ENCODE results near the gene BTN2A1. TPM values are rescaled to one million over a fixed set of nuclear protein-coding genes. Genes with fewer than 3 reads are reported as not detected.
"Not testable (repeated sequence)": the region's sequence is repeated elsewhere in the genome, so short reads cannot be mapped to it uniquely, and the experiment has no call there.

Gene BTN2A1
- 7.4 and 10.4 TPM in 2 replicates for total RNA-seq (2014; rRNA removed; shearing (Covaris generic))

DNA sequence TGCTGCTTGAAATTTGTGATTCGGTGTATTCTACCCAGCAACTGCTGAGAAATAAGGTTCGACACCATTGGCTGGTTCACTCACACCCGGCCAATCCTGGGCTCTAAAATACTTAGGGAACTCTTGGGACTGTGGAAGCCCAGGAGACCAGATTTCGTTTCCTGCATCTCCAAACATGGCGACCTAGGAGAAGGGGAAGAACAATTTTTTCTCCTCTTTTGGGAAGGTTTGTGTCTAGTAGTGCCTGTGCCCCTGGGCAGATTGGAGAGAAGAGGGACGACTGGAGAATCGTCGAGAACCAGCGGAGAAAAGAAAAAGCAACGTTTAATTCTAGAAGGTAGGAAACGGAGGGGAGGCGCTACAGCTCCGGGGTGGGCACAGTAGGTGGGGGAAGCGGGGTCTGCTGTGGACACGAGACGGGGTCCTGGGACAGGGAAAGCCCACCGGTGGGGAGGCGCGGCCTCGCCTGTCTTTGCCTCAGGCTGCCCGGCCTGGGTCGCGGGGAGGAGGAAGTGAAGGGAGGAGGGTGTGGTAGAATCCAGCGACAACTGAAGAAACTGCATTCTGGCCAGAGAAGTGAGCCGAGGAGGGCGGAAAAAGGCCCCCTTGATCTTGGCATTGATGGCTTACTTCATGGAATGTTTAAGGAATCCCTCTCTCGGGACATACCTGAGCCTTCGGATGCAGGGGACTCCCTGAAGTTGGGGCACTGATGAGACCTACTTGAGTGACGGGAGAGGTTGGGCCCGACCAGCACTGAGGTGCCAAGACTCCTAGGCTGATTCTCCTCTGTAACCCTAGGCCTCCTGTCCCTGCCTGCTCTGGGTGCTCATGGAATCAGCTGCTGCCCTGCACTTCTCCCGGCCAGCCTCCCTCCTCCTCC, at the start of gene BTN2A1:
BTN2A1 (plus strand) TSS at position 150 of the 883 bp plus-strand sequence; CDS start at position 832, 682 bp downstream.
- DNase-seq (ENCODE audit: low spot score), result peak; percentile 88

DNA sequence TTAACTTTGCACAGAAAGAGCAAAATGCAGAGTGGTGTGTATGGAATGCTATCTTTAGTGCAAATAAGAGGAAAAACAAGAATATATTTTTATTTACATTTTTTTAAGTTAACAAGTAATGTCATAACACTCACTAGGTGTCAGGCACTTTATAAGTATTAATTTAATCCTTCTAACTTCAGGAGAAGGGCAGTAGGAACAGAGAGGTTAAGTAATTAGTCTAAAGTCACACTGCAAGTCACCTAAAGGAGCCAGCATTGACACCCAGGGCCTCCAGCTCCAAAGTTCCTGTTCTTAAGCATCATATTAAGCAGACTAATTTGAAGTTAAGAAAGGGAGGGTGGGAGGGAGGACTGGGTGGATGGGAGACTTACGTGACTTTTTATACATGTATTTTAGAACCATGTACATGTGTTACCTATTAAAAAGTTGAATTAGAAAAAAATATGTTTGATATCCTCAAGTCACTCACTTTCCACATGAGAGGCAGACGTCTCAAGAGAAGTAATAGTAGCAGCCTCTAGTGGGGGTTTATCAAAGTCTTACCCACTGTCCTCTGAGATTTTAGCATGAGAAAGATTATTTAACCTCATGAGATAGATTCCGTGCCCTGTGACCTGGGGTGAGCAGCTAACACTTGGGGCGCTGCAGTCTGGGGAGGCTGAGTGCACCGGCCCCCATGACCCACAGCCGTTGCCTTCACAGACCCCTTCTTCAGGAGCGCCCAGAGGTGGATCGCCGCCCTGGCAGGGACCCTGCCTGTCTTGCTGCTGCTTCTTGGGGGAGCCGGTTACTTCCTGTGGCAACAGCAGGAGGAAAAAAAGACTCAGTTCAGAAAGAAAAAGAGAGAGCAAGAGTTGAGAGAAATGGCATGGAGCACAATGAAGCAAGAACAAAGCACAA, 48.7 kb upstream of the BTN2A1 start:
- no peak for DNase-seq (ENCODE audit: low spot score)

DNA sequence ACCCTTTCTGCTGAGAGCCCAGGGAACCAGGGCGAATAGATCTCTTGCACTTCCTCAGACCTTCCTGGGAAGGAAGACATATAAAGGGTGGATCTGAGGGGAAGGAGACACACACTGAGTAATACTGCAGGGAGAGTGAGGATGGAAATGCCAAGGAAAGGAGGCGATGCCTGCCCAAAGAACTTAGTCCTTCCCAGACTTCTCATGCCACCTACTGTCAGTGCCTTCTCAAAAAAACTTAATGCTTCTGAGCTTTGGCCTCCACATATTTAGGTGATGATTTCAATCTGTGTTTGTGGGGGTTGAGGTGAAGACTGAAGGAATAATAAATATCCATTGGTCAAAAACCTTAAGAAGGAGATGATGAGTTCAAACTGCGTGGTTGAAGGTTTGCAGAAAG, 46.0 kb upstream of the BTN2A1 start:
- no peak for DNase-seq (ENCODE audit: low spot score)

DNA sequence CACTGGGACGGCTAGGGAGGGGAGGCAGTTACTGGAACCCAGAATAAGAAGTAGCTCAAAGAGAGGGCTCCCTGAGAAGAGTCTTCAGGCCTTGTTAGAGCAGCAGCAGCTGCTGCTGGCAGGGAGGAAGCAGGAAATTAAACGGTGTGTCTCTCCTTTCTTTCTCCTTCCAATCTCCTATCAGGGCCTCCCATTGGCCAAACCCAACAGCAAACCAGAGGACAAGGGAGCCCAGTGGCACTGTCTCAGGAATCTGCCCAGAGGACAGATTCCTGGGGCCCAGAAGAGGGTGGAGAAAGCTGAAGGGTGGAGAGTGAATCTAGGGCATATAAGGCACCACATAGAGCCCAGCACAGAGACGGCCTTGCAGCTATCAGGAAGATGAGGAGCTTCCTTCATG, 45.5 kb upstream of the BTN2A1 start:
- DNase-seq (ENCODE audit: low spot score), result no peak

DNA sequence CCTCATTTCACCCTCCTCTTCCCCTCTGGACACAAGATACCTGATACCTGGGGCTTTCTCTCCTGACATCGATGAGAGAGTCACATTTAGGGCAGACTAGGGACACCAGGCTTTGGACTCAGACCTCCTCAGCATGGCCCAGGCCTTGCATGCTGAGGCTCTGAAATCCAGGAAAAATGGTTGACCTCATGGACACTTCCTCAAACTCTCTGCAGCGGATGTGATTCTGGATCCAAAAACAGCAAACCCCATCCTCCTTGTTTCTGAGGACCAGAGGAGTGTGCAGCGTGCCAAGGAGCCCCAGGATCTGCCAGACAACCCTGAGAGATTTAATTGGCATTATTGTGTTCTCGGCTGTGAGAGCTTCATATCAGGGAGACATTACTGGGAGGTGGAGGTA, 44.8 kb upstream of the BTN2A1 start:
- no peak for DNase-seq (ENCODE audit: low spot score)

DNA sequence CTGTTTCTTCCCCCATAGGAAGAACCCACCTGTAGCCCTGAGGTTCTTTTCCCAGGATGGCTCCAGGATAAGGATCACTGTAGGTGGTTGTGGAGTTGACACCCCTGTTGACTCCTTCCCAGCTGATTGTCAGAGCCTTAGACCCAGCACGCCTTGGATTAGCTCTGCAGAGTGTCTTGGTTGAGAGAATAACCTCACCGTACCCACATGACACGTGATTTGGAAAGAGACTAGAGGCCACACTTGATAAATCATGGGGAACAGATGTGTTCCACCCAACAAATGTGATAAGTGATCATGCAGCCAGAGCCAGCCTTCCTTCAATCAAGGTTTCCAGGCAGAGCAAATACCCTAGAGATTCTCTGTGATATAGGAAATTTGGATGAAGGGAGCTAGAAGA, 43.5 kb upstream of the BTN2A1 start:
- no peak for DNase-seq (ENCODE audit: low spot score)

DNA sequence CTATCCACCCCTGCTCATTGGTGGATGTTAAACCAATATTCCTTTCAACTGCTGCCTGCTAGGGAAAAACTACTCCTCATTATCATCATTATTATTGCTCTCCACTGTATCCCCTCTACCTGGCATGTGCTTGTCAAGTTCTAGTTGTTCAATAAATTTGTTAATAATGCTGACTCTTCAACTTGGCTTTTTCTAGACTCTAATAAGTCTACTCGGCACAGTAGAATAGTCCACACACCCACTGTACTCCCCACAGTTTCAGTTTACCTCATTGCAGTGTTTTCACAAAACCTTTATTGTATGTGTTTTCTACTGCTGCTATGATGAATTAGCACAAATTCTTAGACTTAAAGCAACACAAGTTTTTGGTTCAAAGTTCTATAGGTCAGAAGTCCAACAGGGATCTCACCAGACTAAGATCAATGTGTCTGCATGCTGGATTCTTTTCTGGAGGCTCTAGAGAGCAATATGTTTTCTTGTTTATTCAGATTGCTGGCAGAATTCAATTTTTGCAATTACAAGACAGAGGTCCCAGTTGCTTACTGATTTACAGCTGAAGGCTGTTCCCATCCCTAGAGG, 42.6 kb upstream of the BTN2A1 start:
- no peak for DNase-seq (ENCODE audit: low spot score)

DNA sequence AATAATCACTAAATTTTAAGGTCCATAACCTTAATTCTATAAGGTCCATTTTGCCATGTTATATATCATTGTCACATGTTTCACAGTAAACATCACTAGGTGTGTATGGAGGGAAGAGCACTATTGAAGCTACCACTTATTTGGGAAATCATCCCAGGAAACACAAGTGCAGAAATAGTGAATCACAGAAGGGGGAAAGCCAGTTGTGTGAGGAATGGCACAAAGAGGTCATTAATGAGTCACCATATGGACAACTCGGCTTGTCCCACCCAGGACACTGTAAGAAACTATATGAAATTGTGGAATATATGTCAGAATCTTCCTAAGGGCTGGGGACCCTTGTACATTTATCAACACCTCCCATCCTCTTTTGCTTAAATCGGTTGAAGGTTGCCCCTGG, 42.0 kb upstream of the BTN2A1 start:
- DNase-seq (ENCODE audit: low spot score), result no peak

DNA sequence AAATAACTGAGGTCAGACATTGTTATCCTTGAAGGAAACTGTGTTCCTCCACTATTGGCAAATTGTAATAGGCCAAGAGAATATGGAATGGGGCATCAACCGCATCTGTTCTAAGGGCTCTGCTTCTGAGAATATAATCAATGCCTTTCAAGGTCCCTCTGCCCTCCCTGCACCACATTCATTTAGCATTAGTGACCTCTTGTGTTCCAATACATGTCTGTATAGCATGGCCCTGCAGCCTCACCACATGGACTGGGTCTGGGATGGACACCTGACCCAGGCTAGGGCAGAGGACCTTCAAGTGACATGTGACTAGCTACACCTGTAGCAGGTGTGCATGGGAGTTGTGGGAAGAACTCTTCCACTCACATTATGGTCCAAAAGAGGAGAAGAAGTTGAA, 41.5 kb upstream of the BTN2A1 start:
- DNase-seq (ENCODE audit: low spot score), result no peak

DNA sequence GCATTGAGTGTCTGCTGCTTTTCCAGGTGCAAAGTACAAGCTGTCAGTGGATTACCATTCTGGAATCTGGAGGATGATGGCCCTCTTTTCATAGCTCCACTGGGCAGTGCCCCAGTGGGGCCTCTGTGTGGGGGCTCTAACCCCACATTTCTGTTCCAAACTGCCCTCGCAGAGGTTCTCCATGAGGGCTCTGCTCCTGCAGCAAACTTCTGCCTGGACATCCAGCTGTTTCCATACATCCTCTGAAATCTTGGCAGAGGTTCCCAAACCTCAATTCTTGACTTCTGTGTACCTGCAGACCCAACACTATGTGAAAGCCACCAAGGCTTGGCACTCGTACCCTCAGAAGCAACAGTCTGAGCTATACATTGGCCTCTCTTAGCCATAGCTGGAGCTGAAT, 39.7 kb upstream of the BTN2A1 start:
- DNase-seq (ENCODE audit: low spot score), result not testable (repeated sequence)

DNA sequence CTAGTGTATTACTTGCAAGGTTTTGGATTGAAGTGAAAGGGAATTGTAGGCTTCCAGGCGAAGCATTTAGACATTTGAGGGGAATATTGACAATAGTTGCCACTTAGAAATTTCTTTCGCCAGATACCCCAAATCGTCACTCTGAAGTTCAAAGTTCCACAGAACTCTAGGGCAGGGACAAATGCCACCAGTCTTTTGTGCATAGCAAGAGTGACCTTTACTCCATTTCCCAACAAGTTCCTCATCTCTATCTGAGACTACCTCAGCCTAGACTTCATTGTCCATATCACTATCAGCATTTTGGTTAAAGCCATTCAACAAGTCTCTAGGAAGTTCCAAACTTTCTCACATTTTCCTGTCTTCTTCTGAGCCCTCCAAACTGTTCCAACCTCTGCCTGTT, 39.0 kb upstream of the BTN2A1 start:
- not testable (repeated sequence) for DNase-seq (ENCODE audit: low spot score)

DNA sequence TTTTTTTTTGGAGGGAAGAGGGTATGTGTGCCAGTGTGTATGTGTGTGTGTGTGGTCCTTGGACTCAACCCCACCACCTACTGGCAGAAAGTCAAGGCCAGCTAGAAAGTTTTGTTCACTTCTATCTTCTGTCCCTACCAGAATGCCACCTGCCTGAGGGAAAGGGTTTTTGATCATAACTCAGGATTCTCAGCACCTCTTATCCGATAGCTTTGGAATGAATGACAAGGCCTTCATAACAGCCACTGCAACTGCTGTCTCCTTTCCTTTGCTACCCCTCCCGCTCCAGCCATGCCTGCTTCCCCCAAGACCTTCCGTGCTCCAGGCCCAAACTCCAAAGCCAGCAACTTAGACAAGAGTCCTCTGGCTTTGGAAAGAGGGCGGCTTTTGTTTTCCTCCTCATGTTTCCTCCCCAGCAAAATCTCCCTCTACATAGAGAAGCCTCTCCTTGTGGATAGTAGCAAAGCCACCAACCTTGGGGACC, 37.0 kb upstream of the BTN2A1 start:
- peak; percentile 44 for DNase-seq (ENCODE audit: low spot score)

DNA sequence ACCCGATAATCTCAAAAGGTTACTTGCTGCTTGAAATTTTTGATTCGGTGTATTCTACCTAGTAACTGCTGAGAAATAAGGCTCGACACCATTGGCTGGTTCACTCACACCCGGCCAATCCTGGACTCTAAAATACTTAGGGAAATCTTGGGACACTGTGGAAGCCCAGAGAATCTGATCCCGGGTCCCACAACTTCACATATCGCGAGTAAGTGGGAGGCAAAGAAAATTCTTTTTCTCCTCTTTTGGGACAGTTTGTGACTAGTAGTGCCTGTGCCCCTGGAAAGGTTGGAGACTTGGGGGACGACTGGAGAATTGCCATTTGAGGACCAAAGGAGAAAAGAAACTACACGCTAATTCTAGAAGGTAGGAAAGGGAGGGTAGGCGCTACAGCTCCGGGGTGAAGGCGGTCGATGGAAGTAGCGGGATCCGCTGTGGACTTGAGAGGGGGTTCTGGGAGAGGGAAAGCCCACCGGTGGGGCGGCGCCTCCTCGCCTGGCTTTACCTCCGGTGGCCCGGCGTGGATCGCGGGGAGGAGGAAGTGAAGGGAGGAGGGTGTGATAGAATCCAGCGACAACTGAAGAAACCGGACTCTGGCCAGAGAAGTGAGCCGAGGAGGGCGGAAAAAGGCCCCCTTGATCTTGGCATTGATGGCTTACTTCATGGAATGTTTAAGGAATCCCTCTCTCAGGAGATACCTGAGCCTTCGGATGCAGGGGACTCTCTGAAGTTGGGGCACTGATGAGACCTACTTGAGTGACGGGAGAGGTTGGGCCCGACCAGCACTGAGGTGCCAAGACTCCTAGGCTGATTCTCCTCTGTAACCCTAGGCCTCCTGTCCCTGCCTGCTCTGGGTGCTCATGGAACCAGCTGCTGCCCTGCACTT, 36.3 kb upstream of the BTN2A1 start:
- peak; percentile 86 for DNase-seq (ENCODE audit: low spot score)

DNA sequence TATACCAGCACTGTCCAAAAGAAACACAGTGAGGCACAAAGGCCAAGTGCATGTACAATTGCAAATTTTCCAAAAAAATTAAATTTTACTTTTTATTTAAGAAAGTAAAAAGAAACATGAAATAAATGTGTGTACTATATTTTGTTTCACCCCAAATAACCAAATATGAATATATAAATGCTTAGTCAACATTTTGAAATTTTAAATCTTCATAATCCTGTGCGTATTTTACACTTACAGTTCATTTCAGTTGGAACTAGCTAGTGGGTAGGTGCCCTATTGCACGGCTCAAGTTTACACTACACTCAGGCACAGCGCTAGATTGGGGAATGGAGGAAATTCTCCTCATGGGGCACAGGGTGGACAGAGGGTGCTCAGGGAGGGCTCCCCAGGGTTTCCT, 35.4 kb upstream of the BTN2A1 start:
- no peak for DNase-seq (ENCODE audit: low spot score)

DNA sequence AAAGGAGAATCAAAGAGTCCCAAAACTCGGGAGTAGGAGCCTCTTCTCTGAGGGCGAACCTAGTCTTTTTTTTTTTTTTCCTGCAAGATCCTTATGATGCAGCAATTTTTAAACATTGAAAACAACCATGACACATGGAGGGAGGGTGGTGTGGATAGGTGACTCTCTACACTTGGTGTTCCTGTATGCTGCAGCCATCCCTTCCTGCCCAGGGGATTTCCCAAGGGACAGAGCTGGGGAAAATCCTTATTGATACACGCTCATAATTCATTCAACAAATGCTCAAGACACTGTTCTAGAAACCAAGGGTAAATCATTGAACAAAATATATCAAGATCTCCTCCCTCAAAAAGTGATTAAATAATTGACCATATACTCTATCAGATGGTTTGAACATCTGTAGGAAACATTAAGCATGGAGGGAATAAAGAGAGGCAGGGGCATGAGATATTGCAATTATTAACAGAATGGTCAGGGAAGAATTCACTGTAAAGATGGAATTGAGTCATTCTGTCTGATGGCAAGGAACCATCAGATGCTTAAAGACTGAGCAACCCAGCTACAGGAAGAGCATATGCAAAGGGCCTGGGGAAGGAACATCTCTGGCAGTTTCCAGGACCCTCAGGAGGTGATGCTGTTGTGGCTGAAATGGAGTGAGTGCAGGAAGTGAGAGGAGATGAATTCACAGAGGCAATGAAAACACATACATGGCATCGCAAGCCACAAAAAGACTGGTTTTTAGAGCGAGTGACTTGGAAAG, 30.9 kb upstream of the BTN2A1 start:
- no peak for DNase-seq (ENCODE audit: low spot score)

DNA sequence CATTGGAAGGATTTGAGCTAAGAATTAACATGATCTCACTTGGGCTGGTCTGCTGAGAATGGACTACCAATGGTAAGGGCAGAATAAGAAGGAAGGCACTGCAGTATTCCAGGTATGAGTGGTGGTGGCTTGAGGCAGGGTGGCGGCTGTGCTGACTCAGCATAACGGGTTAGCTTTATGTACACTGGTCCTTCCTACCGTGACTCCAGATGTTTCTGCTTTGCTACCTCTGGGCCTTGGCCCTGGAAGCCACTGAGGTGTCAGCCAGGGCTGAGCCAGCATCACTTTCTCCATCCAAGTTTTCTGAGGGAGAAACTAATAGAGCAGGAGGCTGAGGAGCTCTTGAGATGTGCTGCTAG, 30.3 kb upstream of the BTN2A1 start:
- no peak for DNase-seq (ENCODE audit: low spot score)

DNA sequence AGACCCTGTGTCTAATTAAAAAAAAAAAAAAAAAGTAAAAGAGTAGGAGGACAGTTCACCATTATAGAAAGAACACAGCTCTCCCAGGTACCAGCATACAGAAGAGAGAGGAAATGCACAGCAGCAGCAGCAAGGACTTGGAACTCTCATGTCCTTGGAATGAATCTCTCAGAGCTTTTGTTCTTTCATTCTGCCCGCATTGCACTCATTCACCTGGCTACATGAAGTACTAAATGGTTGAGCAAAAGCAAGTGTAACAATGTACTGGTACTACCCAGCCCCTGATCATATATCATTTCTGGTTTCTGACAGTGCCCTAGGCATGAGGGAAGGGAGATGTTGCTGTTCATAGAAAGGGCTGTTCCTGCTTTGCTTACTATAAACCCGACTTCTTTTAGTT, 29.5 kb upstream of the BTN2A1 start:
- DNase-seq (ENCODE audit: low spot score), result no peak

DNA sequence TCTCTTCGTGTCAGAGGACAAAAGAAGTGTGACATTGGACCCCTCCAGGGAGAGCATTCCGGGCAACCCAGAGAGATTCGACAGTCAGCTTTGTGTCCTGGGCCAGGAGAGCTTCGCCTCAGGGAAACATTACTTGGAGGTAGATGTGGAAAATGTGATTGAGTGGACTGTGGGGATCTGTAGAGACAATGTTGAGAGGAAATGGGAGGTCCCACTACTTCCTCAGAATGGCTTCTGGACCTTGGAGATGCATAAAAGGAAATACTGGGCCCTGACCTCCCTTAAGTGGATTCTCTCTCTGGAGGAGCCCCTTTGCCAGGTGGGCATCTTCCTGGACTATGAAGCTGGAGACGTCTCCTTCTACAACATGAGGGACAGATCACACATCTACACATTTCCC, 27.0 kb upstream of the BTN2A1 start:
- no peak for DNase-seq (ENCODE audit: low spot score)

DNA sequence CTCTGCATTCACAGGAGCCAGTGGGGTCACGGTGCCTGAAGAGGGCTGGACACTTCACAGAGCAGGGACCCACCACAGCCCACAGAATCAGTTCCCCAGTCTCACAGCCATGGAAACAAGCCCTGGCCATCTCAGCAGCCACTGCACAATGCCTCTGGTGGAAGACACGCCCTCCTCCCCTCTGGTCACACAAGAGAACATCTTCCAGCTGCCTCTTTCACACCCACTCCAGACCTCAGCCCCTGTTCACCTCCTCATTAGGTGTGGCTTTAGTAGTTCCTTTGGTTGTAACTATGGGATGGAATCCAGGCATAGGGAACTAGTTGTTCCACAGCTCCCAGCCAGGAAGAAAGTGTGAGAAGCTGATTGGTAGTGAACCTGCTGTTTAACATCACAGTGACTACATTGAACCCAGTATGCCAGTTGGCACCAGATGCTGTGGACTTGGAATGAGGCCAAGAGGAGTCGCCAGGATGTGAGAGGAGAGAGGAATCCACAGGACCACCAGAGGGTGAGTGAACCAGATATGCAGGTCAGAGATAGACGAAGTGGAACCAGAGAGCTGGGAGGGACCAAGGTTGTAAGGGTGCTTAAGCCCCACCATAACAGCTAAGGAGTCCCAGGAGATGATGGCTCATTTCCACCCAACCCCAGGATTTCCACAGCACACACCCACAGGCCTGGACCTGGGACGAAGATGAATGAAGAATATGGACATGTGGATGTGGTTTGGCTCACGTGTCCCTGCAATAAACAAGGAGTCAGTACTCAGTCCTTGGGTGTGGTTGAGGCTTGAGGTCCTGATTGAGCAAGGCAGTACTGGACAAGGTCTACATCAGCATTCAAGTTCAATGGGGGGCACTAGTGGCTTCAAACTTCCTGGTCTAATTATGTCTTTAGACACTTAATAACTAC, 26.2 kb upstream of the BTN2A1 start:
- DNase-seq (ENCODE audit: low spot score), result peak; percentile 13
